Keratinocyte (primary cell): ENCODE data around the gene LRRC4C. TPM values are rescaled to one million over a fixed set of nuclear protein-coding genes. Genes with fewer than 3 reads are reported as not detected.

ENCODE experiments used
- DNase-seq: peaks from one replicate; pipeline ENCODE4 v3.0.0-alpha.2; 2011; ENCODE audit warnings: low read depth, missing footprints, low spot score
- FAIRE-seq: peaks from 2 replicates; lab custom pipeline; 2011; peaks lifted over from hg19 to GRCh38; lab: Jason Lieb, UNC
- H2AFZ ChIP-seq: 2 replicates; pipeline ENCODE4 v1.6.0; 2012; ENCODE audit warnings: low read length, control low read depth, inconsistent platforms; ENCODE audit not compliant: control insufficient read depth
- H3K27ac ChIP-seq: 2 replicates; pipeline ENCODE4 v1.5.1; 2011; ENCODE audit warnings: low read length; ENCODE audit not compliant: control insufficient read depth, insufficient read depth
- H3K27me3 ChIP-seq: 3 replicates; pipeline ENCODE4 v1.6.0; 2011; ENCODE audit warnings: low read length; ENCODE audit not compliant: control insufficient read depth, insufficient read depth; ENCODE audit errors: extremely low read depth
- H3K36me3 ChIP-seq, 2 experiments: 2 replicates in 1 of 2; 3 replicates in 1 of 2; pipeline ENCODE4 v1.5.1; 2011; ENCODE audit warnings: low read length in 2 of 2, mild to moderate bottlenecking in 1 of 2; ENCODE audit not compliant: control insufficient read depth in 2 of 2, insufficient read depth in 2 of 2; ENCODE audit errors: extremely low read depth in 1 of 2
- H3K4me1 ChIP-seq: 3 replicates; pipeline ENCODE4 v1.5.1; 2011; ENCODE audit warnings: low read length; ENCODE audit not compliant: control insufficient read depth, insufficient read depth; ENCODE audit errors: extremely low read depth
- H3K4me2 ChIP-seq: 3 replicates; pipeline ENCODE4 v1.6.0; 2011; ENCODE audit warnings: low read depth, low read length; ENCODE audit not compliant: control insufficient read depth, insufficient read depth; ENCODE audit errors: extremely low read depth
- H3K4me3 ChIP-seq, 3 experiments: fragments of 200-600 bp in 1 of 3; sonication (generic) in 1 of 3; 2 replicates in 2 of 3; 3 replicates in 1 of 3; pipeline ENCODE4 v1.5.1; 2011 to 2016; ENCODE audit warnings: low read length in 3 of 3, mild to moderate bottlenecking in 3 of 3, control low read depth in 2 of 3, inconsistent platforms in 1 of 3, low read depth in 1 of 3, mixed read lengths in 1 of 3, mixed run types in 1 of 3, moderate library complexity in 1 of 3; ENCODE audit not compliant: control insufficient read depth in 2 of 3, insufficient read depth in 2 of 3; ENCODE audit errors: extremely low read depth in 1 of 3
- H3K79me2 ChIP-seq: 2 replicates; pipeline ENCODE4 v1.6.0; 2012; ENCODE audit warnings: low read length; ENCODE audit not compliant: control insufficient read depth, insufficient read depth
- H3K9ac ChIP-seq: 3 replicates; pipeline ENCODE4 v1.6.0; 2011; ENCODE audit warnings: low read length; ENCODE audit not compliant: control insufficient read depth, insufficient read depth; ENCODE audit errors: extremely low read depth
- H3K9me1 ChIP-seq: 3 replicates; pipeline ENCODE4 v1.6.0; 2011; ENCODE audit warnings: low read length; ENCODE audit not compliant: control insufficient read depth, insufficient read depth; ENCODE audit errors: extremely low read depth
- H3K9me3 ChIP-seq: 2 replicates; pipeline ENCODE4 v1.5.1; 2012; ENCODE audit warnings: low read depth, low read length; ENCODE audit not compliant: control insufficient read depth
- H4K20me1 ChIP-seq: 3 replicates; pipeline ENCODE4 v1.6.0; 2011; ENCODE audit warnings: low read length; ENCODE audit not compliant: control insufficient read depth, insufficient read depth; ENCODE audit errors: extremely low read depth
- CTCF ChIP-seq, 3 experiments: IDR thresholded peaks in 1 of 3; conservative IDR thresholded peaks in 1 of 3; optimal IDR thresholded peaks in 1 of 3; 2 replicates in 2 of 3; 3 replicates in 1 of 3; pipeline versions ENCODE3 to v1.5.1; 2011; ENCODE audit warnings: low read length in 3 of 3, mild to moderate bottlenecking in 3 of 3, moderate library complexity in 2 of 3, control low read depth in 1 of 3, inconsistent platforms in 1 of 3; ENCODE audit not compliant: insufficient read depth in 2 of 3; ENCODE audit errors: extremely low read depth in 1 of 3
- EZH2 ChIP-seq: IDR thresholded peaks from one replicate; pipeline ENCODE4 v1.6.1; 2012; ENCODE audit warnings: inconsistent platforms, mild to moderate bottlenecking, low read length, moderate library complexity
- dilution Hi-C: fragments of 300-500 bp; cut with MboI; formaldehyde crosslinking; loops from one replicate; pipeline ENCODE4 v1.7.0; 2020; ENCODE audit warnings: low sequenced_read_pairs; ENCODE audit not compliant: extremely low pct_ligation_motif_present
- polyA plus RNA-seq, 5 experiments: library from polyadenylated mRNA; depleted of rRNA in 3 of 5; stranded (reverse) in 3 of 5; stranded (forward) in 1 of 5; unstranded in 1 of 5; fragments of >200 nt; gene quantifications; 1 replicate in 1 of 5; 2 replicates in 3 of 5; 3 replicates in 1 of 5; pipeline versions ENCODE4 v1.2.1 to v1.2.3, GENCODE V29; 2011 to 2012; ENCODE audit warnings: missing spikeins in 2 of 5, low read depth in 1 of 5, low replicate concordance in 1 of 5

The LRRC4C gene
- polyA plus RNA-seq, 1 donor (not counting 4 experiments of a cell fraction or from before 2014, with no cell fraction given) = not detected

GRCh38 chr11:41382927-41383326 is 76.5 kb downstream of the LRRC4C start:
- TF ChIP-seq EZH2 = no peak
- no peak for TF ChIP-seq CTCF (optimal IDR thresholded peaks at IDR 0.05 in 1 of 3, IDR thresholded peaks at IDR 0.05 in 1 of 3, conservative IDR thresholded peaks at IDR 0.05 in 1 of 3; ENCODE audit: extremely low read depth in 1 of 3, insufficient read depth in 2 of 3, low read length in 3 of 3)
- Histone ChIP-seq H3K9me1 (no peaks in the 10 kb centered on the region), H3K36me3 (no peaks in the 10 kb centered on the region), H3K9ac (no peak overlapping the region), H3K4me3 (no peak overlapping the region), H3K79me2 (no peaks in the 10 kb centered on the region), H3K27ac (no peak overlapping the region), H3K9me3 (no peaks in the 10 kb centered on the region), H3K27me3 (no peaks in the 10 kb centered on the region), H2AFZ (no peak overlapping the region), H3K4me2 (no peak overlapping the region), H4K20me1 (no peaks in the 10 kb centered on the region), H3K4me1 (no peaks in the 10 kb centered on the region)
- no peak for DNase-seq
- no peak for FAIRE-seq
- dilution Hi-C loops = no loop called here

GRCh38 chr11:41379084-41379483 is 80.4 kb downstream of the LRRC4C start:
- no peak for DNase-seq
- H3K4me3 ChIP-seq = no peak overlapping the region
- no peaks in the 10 kb centered on the region for H3K9me1 ChIP-seq
- no peaks in the 10 kb centered on the region for H3K27me3 ChIP-seq
- FAIRE-seq = no peak
- no peaks in the 10 kb centered on the region for H3K9me3 ChIP-seq
- dilution Hi-C loops = no loop called here
- no peaks in the 10 kb centered on the region for H3K79me2 ChIP-seq
- no peaks in the 10 kb centered on the region for H4K20me1 ChIP-seq
- H3K4me2 ChIP-seq = no peak overlapping the region
- H3K27ac ChIP-seq = no peak overlapping the region
- H3K9ac ChIP-seq = no peak overlapping the region
- no peaks in the 10 kb centered on the region for H3K36me3 ChIP-seq
- no peaks in the 10 kb centered on the region for H3K4me1 ChIP-seq
- no peak overlapping the region for H2AFZ ChIP-seq
- TF ChIP-seq EZH2 = no peak
- no peak for TF ChIP-seq CTCF (optimal IDR thresholded peaks at IDR 0.05 in 1 of 3, IDR thresholded peaks at IDR 0.05 in 1 of 3, conservative IDR thresholded peaks at IDR 0.05 in 1 of 3; ENCODE audit: extremely low read depth in 1 of 3, insufficient read depth in 2 of 3, low read length in 3 of 3)
